Measurements from ENCODE around the gene MDN1.

The MDN1 gene

DNA sequence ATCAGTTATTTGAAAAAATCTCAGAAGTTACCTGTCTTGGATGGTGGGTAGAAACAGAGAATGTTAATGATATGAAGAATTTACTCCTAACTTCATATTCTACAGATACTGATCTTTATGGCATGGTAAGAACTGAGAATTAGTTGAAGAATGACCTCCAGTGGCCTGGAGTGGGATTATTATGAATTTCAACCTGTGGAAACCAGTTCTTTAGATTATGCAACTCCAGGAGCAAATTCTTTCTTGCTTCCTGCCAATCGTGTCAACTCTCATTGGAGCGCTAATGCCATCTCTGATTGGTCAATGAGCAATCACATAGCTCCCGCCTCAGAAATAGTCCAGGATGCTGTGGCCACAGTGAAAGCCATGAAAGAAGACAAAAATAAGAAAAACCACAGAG is 221.6 kb downstream of the MDN1 start:
- no peak for DNase-seq (ENCODE audit: low spot score)

- DNase-seq (ENCODE audit: low spot score) = no peak
Measured at GRCh38 chr6:89597372-89597771, 222.2 kb downstream of the MDN1 start.

DNA sequence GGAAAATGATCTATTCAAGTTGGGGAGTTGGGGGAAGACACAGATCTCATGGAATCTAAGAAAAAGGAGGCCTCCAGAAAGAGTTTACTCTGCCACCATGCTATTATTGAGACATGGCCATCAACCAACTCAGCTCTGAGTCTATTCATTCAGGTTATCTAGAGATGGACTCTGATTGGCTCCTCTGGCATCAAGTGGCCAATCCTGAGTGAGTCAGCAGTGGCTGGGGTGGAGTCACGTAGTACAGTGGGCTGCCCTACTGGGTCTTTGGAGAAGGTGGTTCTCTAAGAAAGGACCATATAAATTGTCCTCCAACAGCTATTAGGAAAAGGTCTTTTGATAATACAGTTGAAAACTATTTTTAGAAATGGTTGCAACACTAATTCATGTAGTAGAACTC is 223.1 kb downstream of the MDN1 start:
- DNase-seq (ENCODE audit: low spot score) = no peak

DNA sequence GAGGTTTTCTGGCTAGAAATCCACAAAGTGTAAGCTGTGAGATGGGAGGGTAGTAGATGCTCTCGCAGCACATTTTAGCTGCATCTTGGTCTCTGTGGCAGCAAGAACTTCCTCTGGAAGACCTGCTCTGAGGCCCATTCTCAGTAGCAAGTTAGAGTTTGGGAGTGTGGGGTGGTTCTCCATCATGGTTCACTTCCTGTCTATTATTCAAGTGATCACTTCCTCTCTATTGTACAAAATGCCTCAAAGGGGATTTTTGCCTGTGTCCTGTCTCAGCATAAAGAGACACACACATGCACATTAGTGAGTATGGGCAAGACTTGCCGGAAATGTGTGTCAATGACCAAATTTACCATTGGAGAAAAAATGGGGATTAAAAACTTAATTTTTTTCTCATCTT is 223.5 kb downstream of the MDN1 start:
- DNase-seq (ENCODE audit: low spot score) = no peak

All from ecto neural progenitor cell (in vitro differentiated cells).